ENCODE measurements around the gene ECI1. TPM values are rescaled to one million over a fixed set of nuclear protein-coding genes. Genes with fewer than 3 reads are reported as not detected.

ECI1 gene
- total RNA-seq, 1 experiment from 2014 or later: 140 TPM

- no peaks in the 10 kb centered on the region for H3K9me3 ChIP-seq (ENCODE audit: control insufficient read depth in 1 of 2, insufficient read depth in 1 of 2, low read depth in 1 of 2, low read length in 2 of 2)
- TF ChIP-seq EZH2 (IDR thresholded peaks at IDR 0.05) (no peak), ZNF274 (IDR thresholded peaks at IDR 0.05; ENCODE audit: low read depth, low read length) (no peak)
- H2AFZ ChIP-seq (ENCODE audit: low read depth, low read length, poor library complexity, severe bottlenecking): no peak overlapping the region
- ChIA-PET RAD21 (ENCODE audit: low non-redundant PET in 1 of 2, low total read pairs in 2 of 2, uncharacterized antibody in 2 of 2, unreplicated experiment in 2 of 2) (no interaction called here), POLR2A (no interaction called here), CTCF (no interaction called here)
- intact Hi-C loops (cut with micrococcal nuclease): loop anchor here (10.0 kb wide), 1 partner anchor 233 kb away; the partner anchor contains the start of gene NHERF2
- peaks cover 2 to 11% of the 10 kb centered on the region in 2 experiments for H3K4me1 ChIP-seq (ENCODE audit: control insufficient read depth in 1 of 2, insufficient read depth in 2 of 2, low read length in 2 of 2)
- no peaks in the 10 kb centered on the region for H3K27me3 ChIP-seq (ENCODE audit: insufficient read depth, low read length)
- H3K4me2 ChIP-seq (ENCODE audit: low read length): no peak overlapping the region
- H3K9me2 ChIP-seq (ENCODE audit: insufficient read depth): no peaks in the 10 kb centered on the region
- ATAC-seq (no peak), DNase-seq (ENCODE audit: low read depth, low spot score) (no peak)
- BruUV-seq (replicated peaks): no TSS peak
- H3K36me3 ChIP-seq (ENCODE audit: control insufficient read depth in 1 of 2, insufficient read depth in 2 of 2, low read length in 2 of 2): peaks cover 66 to 80% of the 10 kb centered on the region in 2 experiments
- H3K79me2 ChIP-seq (ENCODE audit: insufficient read depth, low read length): peaks cover 80% of the 10 kb centered on the region
- H4K20me1 ChIP-seq (ENCODE audit: insufficient read depth): peaks cover 8% of the 10 kb centered on the region; the same call in 1 of the 2 replicates
- H3K9ac ChIP-seq (ENCODE audit: low read length): no peak overlapping the region
- H3K4me3 ChIP-seq (replicated peaks in 1 of 2; ENCODE audit: low read depth in 1 of 2, low read length in 2 of 2): no peak overlapping the region
- H3K27ac ChIP-seq (ENCODE audit: low read depth, low read length): no peak overlapping the region
Measured at GRCh38 chr16:2257726-2258125, 6.3 kb upstream of the ECI1 start.

DNA sequence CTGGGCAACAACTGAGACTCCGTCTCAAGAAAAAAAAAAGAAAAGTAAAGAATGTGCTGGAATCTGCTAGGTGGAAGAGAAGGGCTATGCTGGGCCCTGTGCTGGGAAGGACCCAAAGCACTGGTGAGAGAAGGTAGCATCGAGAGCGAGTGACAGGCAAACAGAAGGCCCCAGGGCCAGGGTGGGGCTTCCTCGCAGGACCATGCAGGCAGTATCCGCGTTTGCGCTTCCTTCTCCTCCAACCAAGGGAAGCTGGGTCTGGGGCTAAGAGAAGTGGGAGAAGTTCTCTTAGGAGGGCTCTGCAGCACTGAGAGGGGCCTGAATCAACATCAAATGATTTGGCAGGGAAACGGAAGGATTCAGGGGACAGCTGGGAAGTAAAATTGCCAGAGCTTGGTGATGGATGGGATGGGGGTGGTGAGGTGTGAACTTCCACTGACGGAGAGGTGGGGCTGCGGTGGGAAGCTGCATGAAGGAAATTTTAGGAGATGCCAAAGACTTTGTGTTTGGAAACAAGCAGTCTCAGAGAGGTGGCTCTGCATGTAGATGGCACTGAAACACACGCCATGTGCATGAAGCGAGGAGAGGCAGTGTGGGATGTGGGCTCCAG lies 5.2 kb upstream of the ECI1 start:
- BruUV-seq (replicated peaks): no TSS peak
- TF ChIP-seq SP1 (IDR thresholded peaks at IDR 0.05; ENCODE audit: low read depth): no peak
- TF ChIP-seq CEBPB (IDR thresholded peaks at IDR 0.05; ENCODE audit: low read depth): no peak
- no peak for TF ChIP-seq ZFX (IDR thresholded peaks at IDR 0.05)
- no peak for TF ChIP-seq ATF3 (IDR thresholded peaks at IDR 0.05)
- no peak for TF ChIP-seq CBX3 (IDR thresholded peaks at IDR 0.05; ENCODE audit: low read depth)
- POLR2A ChIA-PET: no interaction called here

More for the DNA sequence above, 5.2 kb upstream of the ECI1 start:
- H3K9me2 ChIP-seq (ENCODE audit: insufficient read depth): no peaks in the 10 kb centered on the region
- H3K9ac ChIP-seq (ENCODE audit: low read length): no peak overlapping the region
- no peak overlapping the region for H2AFZ ChIP-seq (ENCODE audit: low read depth, low read length, poor library complexity, severe bottlenecking)
- intact Hi-C loops (cut with micrococcal nuclease): loop anchor here (10.0 kb wide), 1 partner anchor 232 kb away; the partner anchor contains the start of gene NHERF2
- peaks cover 5% of the 10 kb centered on the region; the same call in 1 of the 2 replicates for H4K20me1 ChIP-seq (ENCODE audit: insufficient read depth)
- H3K79me2 ChIP-seq (ENCODE audit: insufficient read depth, low read length): peaks cover 69% of the 10 kb centered on the region
- H3K4me2 ChIP-seq (ENCODE audit: low read length): no peak overlapping the region
- ChIA-PET CTCF (no interaction called here), RAD21 (ENCODE audit: low non-redundant PET in 1 of 2, low total read pairs in 2 of 2, uncharacterized antibody in 2 of 2, unreplicated experiment in 2 of 2) (no interaction called here)
- ATAC-seq (no peak), DNase-seq (ENCODE audit: low read depth, low spot score) (no peak)
- H3K9me3 ChIP-seq (ENCODE audit: control insufficient read depth in 1 of 2, insufficient read depth in 1 of 2, low read depth in 1 of 2, low read length in 2 of 2): no peaks in the 10 kb centered on the region
- H3K27me3 ChIP-seq (ENCODE audit: insufficient read depth, low read length): no peaks in the 10 kb centered on the region
- peaks cover 58 to 69% of the 10 kb centered on the region in 2 experiments for H3K36me3 ChIP-seq (ENCODE audit: control insufficient read depth in 1 of 2, insufficient read depth in 2 of 2, low read length in 2 of 2)
- H3K27ac ChIP-seq (ENCODE audit: low read depth, low read length): no peak overlapping the region
- no peak overlapping the region for H3K4me3 ChIP-seq (replicated peaks in 1 of 2; ENCODE audit: low read depth in 1 of 2, low read length in 2 of 2)
- peaks cover 9 to 22% of the 10 kb centered on the region in 2 experiments for H3K4me1 ChIP-seq (ENCODE audit: control insufficient read depth in 1 of 2, insufficient read depth in 2 of 2, low read length in 2 of 2)

Measured in HCT116 (cell line).